ENCODE measurements around the gene CCDC33. TPM values are rescaled to one million over a fixed set of nuclear protein-coding genes. Genes with fewer than 3 reads are reported as not detected.

CCDC33 gene
- total RNA-seq, 1 donor from 2014 or later = not detected

DNA sequence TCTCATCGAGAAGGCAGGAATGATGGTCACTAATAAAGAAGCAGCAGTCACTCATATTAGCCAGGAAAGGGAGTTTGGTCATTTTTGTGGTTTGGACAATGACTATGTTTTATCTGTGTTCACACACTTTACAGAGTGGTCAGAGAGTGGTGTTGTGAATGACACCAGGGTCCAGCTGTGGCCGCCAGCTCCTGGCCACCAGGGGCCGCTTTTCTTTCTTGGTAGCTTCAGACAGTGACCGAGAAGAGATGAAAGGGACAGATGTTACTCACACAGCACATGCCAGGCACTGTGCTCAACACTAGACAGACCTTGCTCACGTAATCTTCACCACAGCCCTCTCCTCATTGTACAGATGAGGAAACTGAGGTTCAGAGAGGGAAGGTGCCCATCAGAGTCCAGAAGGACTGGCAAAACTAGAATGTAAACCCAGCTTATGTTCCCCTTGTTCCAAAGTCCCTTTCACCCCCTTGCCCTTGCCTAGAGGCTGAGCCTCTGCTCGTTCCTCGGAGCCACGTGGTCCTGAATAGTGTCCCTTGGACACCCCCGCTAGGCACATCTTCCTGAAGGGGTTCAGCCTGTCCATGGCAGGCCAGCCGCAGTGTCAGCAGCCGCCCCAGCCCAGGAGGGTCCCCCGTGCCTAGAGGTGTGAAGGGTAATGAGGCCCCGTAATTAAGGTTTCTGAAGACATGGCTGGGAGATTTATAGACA, 75.8 kb downstream of the CCDC33 start:
- DNase-seq (ENCODE audit: low read depth in 2 of 2) = peak in 1 of 2 donors; percentile 38

DNA sequence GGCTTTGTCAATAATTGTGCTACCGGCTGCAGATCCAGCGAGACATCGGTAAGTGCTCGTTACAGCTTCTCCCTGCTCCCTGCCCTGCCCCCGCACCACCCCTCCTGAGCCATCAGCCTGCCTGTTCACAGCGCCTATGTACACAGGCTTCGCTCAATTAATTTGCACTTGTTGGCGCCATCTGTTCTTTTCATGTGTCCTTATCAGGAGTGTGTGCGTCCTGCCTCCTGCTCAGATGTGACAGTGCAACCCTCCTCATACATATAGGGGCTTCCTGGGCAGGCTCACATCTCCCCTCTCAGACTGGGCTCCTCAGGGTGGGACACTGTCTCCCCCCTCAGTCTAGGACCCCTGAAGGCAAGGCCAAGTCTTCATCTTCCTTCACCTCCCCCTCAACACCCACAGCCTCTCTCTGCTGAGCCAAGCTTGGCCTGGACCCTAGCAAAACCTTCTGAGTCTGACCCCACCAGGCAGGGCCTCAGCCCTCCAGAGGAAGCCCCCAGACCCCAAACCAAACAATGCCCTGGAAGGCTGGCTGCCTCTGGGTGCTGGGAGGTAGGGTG, 76.4 kb downstream of the CCDC33 start:
- DNase-seq (ENCODE audit: low read depth in 2 of 2) = no peak

DNA sequence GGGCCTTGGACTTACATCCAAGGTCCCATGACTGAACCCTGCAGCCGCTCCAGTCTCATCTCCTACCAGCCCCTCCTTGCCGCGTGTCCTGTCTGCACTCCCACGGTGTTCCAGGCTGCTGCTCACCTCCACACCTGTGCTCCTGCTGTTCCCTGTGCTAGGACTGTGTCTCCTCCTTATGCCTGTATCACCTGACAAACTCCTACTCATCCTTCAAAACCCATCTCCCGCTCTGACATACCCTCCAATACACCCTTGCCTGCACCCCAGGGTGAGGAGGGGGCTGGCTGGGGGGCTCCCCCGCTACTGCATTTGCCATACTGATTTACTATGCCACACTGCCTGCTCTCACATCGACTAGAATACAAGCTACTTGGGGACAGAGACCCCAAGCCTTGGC, 77.8 kb downstream of the CCDC33 start:
- DNase-seq (ENCODE audit: low read depth in 2 of 2) = no peak

DNA sequence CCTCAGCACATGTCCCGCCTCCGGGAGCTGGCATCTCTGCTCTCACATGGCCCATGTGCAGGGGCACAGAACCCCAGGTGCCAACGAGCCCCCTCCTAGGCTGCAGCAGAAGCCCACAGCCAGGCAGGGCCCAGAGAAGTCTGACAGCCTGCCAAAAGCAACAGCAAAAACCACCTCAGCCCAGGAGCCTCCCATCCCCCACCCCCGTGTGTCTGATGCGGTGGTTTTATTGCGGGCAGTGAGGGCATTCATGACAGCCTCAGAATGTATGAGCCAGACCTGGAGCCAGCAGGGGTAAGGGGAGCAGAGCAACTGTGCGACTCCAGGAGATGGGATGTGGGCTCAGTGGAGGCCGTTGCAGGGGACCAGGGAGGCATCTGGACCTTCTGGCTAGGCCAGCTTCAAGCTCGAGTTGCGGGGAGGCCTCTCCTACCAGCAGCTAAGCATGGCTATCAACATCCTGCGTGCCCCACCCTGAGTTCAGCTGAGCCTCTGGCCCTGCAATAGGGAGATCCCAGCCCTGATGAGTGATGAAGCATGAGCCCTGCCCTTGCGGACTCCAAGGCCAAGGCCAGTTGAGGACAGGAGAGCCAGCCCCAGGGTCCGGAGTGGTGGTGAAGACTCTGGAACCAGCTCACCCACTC, 78.8 kb downstream of the CCDC33 start:
- DNase-seq (ENCODE audit: low read depth in 2 of 2) = no peak

DNA sequence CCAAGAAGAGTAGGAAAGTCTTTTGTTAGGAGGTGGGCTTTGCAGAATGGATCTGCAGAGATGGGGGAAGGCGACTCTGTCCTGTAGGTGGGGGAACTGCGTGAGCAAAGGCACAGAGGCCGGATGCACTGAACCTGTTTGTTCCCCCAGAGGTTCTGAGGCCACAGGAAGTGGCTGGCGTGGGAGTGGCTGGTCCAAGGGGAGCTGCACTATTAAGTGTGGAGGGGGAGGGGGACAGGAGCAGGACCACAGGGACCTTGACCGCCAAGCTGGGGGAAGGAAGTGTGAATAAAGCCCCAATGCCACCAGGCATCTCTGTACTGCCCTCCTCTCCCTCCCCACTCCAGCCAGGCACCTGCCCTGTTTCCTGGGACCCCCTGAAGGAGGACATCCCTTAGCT, 79.5 kb downstream of the CCDC33 start:
- DNase-seq (ENCODE audit: low read depth in 2 of 2) = peak in 1 of 2 donors; percentile 10

DNA sequence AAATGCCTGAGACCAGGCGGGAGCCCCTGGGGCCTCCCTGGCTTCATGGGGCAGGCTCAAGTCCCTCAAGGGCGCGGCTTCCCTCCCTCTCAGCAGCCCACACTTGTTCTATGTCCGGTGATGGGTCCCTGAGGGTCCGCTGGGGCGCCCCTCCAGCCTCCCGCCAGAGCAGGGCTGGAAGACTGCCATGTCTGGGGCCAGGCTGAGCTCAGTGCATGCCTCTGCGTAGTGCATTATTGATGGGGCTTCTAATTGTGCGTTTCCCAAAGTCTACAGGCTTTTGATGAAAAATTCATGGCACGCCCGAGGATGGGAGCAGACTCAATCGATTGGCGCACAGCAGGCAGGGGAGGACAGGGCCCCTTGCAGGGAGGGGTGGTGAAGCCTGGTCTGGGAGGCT, 80.0 kb downstream of the CCDC33 start:
- no peak for DNase-seq (ENCODE audit: low read depth in 2 of 2)

DNA sequence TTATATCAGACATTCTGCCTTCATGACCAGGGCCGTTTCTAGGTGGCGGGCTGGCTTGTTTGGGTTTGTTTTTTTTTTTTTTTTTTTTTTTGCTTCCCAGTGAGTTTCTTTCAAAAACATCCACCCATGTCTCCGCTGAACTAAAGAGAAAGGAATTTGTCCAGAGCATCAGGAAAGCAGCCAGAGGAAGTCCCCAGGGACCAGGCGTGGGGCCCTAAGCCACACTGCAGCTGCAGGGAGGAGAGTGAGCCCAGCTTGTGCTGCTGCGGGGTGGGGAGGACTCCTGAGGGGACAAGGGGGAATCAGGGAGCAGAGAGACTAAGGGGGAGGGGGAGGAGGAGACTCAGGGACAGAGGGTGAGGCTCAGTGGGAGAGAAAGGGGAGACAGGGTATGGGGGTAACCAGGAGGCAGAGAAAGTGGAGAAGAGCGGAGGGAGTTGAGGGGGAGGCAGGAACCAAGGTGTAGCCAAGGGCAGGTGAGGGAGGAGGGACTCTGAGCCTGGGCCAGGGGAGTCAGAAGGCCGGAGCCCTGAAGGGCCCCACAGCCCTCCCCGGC, 81.8 kb downstream of the CCDC33 start:
- DNase-seq (ENCODE audit: low read depth in 2 of 2) = peak in 1 of 2 donors; percentile 38

DNA sequence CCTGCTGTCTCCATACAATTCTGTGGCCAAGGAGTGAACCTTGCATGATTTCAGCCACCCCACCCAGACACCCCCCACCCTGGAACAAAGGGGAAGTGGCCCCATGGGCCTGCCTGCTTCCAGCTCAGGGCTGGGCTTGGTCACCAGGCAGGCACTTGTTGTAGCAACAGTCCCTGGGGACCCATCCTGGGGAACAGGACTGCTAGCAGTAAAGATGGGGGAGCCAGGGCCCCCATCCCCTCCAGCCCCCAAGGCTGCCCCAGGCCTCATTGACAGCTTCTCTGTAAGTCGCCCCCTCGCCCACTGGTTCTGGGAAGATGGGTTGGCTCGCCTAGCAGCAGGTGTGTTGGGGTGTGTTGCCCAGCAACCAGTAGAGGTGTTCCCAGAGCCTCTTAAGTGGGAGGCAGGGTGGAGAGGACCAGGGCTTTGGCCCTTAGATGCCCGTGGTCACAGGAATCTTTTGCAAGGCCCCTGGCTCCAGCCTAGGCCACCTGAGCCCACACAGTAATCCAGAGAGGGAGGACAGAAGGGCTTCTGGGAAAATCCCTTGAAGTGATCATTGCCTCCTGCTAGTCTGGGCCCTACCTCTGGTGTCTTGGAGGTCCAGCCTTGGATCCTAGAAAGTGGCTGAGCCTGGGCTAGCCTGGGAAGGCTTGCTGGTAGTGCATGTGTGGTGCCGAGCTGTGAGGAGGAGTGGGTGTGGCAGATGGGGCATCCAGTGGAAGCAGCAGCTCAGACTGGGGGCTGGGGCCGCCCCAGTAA, 82.4 kb downstream of the CCDC33 start:
- DNase-seq (ENCODE audit: low read depth in 2 of 2) = no peak

DNA sequence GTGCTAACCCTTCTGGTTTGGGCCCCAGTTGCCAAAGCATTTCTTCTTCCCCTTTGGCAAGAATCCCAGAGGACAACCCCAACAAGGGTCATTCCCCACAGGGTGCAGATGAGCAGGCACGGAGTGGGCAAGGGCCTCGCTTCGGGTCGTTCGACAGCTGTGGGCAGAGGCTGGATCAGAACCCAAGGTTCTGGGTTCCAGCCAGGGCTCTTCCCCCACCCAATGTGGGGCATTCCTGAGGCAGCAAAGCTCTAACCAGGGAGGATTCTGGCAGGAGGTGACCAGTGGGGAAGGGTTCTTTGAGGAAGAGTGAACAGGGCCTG, 83.0 kb downstream of the CCDC33 start:
- no peak for DNase-seq (ENCODE audit: low read depth in 2 of 2)

DNA sequence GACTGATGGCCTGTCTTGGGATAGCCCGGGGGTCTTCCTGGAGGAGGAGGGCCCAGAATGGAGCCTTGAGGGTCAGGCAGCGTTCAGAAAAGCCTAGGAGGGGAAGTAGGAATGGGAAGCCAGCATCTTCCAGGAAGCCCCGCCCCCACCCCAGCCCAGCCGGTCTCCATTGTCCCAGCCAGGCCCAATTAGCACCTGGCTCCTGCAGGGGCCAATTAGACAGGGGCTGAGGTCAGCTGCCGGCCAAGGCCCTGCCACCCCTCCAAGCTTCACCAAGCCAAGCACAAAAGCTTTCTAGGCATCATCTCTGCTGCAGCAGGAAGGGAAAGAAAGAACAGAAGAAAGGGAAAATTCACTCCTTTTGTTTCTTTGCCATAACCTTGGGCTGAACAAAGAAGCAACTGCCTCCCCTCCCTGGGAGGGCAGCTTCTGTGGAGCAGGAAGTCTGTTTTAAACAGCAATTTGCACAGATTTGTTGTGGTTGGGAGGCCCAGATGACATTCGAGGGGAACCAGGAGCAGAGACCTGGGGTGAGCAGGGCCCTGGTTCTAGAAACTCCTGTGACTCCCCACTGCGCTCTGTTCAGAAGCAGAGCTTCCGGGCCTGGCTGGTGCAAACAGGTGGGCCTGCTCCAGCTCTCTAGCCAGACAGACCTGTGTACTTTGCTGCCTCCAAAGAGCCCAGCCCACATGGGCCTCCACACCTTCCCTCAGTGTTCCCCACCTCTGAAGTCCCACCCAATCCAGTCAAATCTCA, 83.6 kb downstream of the CCDC33 start:
- DNase-seq (ENCODE audit: low read depth in 2 of 2) = no peak

DNA sequence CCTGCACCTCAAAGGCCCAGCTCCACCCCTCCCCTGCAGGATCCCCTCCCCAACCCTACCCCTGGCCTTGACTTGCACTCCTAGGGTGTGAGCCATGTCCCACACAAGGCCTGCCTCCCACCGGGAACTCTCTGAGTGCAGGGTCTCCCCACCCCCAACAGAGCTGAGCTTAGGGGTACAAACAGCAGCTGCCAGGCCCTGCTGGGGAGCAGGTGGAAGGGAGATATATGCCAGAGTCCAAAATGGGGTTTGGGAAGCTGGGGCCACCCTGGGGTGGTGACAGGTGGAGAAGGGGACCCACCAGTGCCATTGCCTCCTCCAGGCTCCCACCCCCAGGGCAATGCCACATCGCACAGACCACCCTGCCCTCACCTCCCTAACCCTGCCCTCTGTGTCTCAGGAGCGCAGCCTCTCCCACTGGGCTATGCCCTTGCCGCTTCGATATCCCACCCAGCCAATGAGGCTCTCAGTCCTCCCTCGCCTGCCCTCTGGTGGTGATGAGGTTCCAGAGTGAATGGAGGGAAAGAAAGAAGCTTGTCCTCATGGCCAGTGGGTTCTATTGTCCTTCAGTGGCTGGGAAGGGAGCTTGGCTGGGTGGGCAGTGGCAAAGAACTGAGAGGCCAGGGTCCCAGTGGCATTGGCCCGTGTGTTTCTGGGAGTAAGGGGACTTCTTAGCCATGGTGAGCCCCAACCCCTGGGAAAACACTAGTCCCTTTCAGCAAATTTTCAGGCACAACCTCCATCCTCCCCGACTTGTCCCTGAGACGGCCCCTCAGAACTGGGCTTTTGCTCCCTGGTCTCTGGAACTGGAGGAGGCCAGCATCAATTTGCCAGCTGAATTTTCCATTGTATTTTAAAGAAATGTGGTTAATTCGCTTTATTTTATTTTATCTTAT, 84.5 kb downstream of the CCDC33 start:
- peak in 1 of 2 donors; percentile 42 for DNase-seq (ENCODE audit: low read depth in 2 of 2)

DNA sequence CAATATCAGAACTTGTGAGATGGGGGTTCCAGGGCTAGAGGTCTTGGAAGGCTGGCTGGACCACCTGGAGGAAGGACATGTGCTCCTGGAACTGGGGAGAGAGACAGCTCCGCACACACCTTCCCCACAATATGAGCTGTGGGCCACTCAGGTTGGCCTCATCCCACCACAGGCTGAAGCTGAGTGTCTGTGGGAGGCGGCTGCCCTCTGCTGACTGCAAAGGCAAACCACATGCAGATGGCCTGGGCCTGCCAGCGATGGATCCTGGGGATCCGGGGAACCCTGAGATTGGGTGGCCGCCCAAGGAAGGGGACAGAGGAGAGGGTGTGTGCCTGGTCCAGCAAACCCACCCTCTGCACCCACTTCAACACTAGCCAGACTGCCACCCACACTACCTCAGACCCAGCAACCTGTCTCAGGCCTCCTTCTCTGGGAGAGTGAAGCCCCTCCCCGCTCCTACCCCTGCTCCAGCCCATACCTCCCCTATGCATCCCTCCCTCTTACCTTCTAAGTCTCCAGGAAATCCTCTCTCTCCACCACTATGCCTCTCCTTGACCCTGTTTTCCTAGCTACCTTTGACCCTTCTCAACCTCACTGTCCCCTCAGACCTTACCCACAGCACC, 86.5 kb downstream of the CCDC33 start:
- DNase-seq (ENCODE audit: low read depth in 2 of 2) = peak; percentile 38 to 63

DNA sequence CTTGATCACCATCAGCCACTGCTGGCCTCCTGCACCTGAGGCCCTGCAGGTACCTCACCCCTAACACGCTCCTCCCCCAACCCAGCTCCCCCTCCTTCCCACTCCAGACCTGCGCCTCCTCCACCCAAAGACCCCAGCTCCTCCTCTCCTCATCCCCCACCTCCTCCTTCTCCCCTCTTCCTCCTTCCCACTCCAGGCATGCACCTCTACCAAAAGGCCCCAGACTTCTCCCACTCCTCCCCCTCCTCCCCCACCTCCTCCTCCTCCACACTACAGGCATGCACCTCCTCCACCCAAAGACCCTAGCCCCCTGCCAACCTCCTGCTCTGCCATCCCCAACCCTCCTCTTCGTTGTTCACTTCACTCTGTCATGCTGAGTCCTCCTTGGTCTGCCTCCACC, 88.6 kb downstream of the CCDC33 start:
- DNase-seq (ENCODE audit: low read depth in 2 of 2) = no peak

DNA sequence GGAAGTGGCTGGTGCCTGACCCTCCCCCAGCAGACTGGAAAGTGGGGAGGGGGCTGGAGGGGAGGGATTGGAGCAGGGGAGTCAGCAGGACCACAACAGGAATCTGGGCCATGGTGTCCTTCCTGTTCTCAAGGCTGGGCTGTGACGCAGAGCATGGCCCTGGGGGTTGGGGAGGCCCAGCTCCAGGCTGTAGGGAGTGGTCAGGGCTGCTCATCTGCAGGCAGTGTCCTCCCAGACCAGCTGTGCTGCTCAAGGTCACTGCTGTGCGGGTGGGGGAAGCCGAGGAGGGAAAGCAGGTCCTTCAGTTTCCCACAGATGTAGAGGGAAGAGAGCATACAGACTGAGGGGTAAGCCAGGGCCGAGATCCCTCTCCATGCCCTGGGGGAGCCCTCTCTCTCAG, 90.6 kb downstream of the CCDC33 start:
- DNase-seq (ENCODE audit: low read depth in 2 of 2) = no peak

DNA sequence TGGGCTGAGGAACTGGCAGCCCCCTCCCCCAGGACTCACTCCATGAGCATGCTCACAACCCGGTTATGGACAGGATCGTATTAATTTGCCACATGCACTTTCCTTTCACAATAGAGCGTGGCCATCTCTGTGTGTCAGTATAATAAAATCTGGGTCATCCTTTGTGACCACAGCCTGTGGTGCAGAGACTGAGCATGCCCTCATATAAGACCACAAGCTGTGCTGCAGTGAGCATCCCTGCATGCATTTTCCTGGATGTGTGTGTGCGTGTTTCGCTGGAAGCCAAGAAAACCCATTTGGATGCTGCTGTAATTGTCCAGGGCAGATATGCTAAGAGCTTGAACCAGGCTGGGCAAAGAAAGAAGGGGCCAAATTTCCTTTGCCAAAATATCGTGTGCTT, 91.6 kb downstream of the CCDC33 start:
- DNase-seq (ENCODE audit: low read depth in 2 of 2) = no peak

DNA sequence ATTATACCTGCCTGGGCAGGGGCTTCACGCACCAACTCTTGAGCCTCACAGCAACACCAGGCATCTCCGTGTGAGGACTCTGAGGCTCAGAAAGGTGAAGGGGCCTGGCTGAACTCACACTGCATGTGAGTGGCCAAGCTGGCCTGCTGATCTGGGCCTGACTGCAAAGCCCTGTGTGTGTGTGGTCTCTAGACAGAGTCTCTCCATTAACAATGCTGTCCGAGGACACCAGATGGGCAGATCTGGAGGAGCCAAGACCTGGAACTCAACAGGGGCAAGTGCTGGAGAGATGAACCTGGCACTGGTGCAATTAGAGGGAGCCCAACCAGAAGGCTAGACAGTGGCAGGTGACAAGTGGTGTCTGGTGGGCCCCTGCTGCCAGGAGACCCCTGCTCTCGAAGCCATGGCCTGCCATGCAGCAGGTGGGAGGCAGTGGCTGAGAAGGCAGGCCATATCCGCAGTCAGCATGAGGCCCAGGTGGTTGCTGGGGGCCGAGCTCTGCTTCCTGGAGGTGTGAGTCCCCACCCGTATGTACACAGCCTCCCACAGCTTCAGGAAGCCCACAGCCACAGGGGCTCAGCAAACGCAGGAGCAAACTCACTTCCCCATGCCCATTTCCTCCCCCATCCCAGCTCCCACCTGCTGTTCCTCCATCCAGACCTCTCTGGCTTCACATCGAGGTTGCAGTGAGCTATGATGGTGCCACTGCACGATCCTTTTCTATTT, 92.4 kb downstream of the CCDC33 start:
- no peak for DNase-seq (ENCODE audit: low read depth in 2 of 2)

DNA sequence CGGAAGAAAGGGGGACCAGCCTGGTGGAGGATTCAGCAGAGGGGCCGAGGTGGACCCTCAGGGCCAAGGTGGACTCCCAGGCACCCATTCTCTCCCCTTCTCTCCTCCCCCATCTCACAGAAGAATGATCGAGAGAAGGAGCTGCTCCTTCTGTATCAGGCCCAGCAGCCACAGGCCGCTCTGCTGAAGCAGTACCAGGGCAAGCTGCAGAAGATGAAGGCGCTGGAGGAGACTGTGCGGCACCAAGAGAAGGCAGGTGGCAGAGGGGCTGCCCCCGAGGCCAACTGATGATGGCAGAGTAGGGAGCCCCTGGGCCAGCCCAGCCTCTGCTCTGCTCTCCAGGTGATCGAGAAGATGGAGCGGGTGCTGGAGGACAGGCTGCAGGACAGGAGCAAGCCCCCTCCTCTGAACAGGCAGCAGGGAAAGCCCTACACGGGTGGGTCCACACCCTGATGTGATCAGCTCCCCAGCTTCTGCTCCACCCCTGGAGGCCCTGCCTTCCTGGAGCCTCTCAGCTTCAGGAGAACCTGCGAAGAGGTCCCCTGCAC, 94.8 kb downstream of the CCDC33 start:
- no peak for DNase-seq (ENCODE audit: low read depth in 2 of 2)

DNA sequence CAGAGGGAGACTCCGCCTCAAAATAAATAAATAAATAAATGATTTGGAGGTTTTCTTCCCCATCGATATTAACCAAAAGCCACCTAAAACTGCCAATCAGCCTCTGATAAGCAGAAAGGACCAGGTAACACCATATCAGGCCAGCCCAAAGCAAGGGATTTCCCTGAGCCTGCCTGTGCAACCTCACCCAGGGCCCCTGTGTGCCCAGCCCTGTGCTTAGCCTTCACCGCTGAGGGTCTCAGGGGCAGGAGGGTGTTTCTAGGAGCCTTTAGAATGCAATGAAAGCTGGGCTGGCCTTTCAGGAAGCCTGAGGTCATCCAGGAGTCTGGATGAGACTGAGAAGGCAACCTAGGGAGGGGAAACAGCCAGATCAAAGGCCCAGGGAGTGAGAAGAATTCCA, 95.9 kb downstream of the CCDC33 start:
- no peak for DNase-seq (ENCODE audit: low read depth in 2 of 2)

DNA sequence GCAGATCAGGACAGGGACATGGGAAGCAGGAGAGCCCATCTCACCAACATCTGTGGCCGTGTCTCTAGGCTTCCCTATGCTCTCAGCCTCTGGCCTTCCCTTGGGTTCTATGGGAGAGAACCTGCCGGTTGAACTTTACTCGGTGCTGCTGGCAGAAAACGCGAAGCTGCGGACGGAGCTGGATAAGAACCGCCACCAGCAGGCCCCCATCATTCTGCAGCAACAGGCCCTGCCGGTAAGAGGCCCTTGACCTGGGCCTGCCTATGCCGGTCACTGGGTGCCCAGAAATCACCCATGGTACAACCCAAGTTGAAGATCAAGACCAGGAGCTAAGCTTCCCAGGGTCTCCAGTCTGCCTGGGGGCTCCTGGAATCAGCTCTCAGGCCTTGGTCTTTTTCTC, 96.5 kb downstream of the CCDC33 start:
- no peak for DNase-seq (ENCODE audit: low read depth in 2 of 2)
